Astrocyte of the spinal cord (primary cell): Measurements from ENCODE around the gene ITSN2.

Experiments used
- DNase-seq: peaks from one replicate; pipeline ENCODE4 v3.0.0; 2011; ENCODE audit warnings: low read depth, low spot score
- H3K4me3 ChIP-seq: 2 replicates; pipeline ENCODE4 v1.5.1; 2011; ENCODE audit warnings: low read depth, mild to moderate bottlenecking, low read length, moderate library complexity
- in situ Hi-C: cut with HindIII; loops from 2 replicates; pipeline ENCODE4 v1.10.0; 2017; ENCODE audit warnings: low sequenced_read_pairs
- TF ChIP-seq, protein P1 (sequence below): IDR thresholded peaks from 2 replicates; pipeline ENCODE4 v1.5.1; 2012; ENCODE audit warnings: low read depth, mild to moderate bottlenecking, low read length, inconsistent platforms

ITSN2 gene

GRCh38 chr2:24221343-24222050, 138.8 kb downstream of the ITSN2 start:
- TF ChIP-seq, protein P1, sequence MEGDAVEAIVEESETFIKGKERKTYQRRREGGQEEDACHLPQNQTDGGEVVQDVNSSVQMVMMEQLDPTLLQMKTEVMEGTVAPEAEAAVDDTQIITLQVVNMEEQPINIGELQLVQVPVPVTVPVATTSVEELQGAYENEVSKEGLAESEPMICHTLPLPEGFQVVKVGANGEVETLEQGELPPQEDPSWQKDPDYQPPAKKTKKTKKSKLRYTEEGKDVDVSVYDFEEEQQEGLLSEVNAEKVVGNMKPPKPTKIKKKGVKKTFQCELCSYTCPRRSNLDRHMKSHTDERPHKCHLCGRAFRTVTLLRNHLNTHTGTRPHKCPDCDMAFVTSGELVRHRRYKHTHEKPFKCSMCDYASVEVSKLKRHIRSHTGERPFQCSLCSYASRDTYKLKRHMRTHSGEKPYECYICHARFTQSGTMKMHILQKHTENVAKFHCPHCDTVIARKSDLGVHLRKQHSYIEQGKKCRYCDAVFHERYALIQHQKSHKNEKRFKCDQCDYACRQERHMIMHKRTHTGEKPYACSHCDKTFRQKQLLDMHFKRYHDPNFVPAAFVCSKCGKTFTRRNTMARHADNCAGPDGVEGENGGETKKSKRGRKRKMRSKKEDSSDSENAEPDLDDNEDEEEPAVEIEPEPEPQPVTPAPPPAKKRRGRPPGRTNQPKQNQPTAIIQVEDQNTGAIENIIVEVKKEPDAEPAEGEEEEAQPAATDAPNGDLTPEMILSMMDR = no peak
- in situ Hi-C loops = no loop called here

GRCh38 chr2:24220554-24221291, 139.6 kb downstream of the ITSN2 start:
- DNase-seq = no peak
- in situ Hi-C loops = no loop called here
- TF ChIP-seq, protein P1 = no peak
- no peak overlapping the region for H3K4me3 ChIP-seq

More at GRCh38 chr2:24221343-24222050, 138.8 kb downstream of the ITSN2 start:
- H3K4me3 ChIP-seq = no peak overlapping the region
- no peak for DNase-seq

DNA sequence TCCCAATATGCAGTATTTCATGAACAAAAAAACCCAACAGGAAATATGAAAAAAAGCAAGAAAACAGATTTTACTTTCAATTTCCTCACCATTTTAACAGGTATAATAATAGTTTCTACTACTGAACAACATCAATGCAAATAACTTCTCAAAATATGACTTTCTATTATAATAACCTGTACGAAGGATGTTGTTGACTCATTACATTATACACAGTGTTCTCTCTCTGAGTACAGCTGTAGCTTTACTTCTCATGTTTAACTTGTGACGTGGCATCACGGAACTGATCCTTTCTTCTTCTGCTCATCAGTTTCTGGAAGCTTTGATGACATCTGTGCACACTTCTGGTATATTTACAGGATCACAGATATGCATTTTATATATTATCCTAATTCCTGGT, 145.5 kb downstream of the ITSN2 start:
- no peak overlapping the region for H3K4me3 ChIP-seq
- no peak for DNase-seq
- TF ChIP-seq, protein P1 = no peak
- in situ Hi-C loops = no loop called here

DNA sequence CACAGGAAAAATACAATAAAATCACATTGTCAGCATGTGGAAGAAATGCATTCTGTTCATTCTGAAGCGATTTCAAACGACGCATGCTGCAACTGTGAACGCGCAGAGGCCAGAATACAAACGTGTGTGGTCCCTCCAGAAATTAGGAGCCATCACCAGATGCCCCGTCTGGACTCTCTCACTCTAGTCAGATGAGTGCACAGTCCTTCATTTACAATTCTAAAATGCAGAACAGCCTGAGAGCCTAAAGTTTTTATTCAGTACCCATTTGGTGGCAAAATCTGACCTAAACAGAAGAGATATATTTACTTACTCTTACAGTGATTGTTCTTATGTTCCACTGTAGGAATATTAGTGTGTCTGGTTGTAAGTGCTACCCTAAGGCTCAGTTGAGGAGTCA, 148.9 kb downstream of the ITSN2 start:
- in situ Hi-C loops = no loop called here
- TF ChIP-seq, protein P1 = no peak
- H3K4me3 ChIP-seq = no peak overlapping the region
- no peak for DNase-seq

GRCh38 chr2:24210723-24211122, 149.6 kb downstream of the ITSN2 start:
- DNase-seq = no peak
- in situ Hi-C loops = no loop called here
- TF ChIP-seq, protein P1 = no peak
- no peak overlapping the region for H3K4me3 ChIP-seq

GRCh38 chr2:24210106-24210455, 150.3 kb downstream of the ITSN2 start:
- TF ChIP-seq, protein P1 = no peak

More at GRCh38 chr2:24210106-24210455, 150.3 kb downstream of the ITSN2 start:
- in situ Hi-C loops = no loop called here
- no peak overlapping the region for H3K4me3 ChIP-seq
- no peak for DNase-seq
